Measurements from ENCODE around the gene RNF43. TPM values are rescaled to one million over a fixed set of nuclear protein-coding genes. Genes with fewer than 3 reads are reported as not detected.

Gene RNF43
- polyA plus RNA-seq, 1 of the 3 experiments (the other 2 are of a cell fraction) = not detected

- POLR2A ChIA-PET = no interaction called here
- H3K9me3 ChIP-seq = no peaks in the 10 kb centered on the region
Observed at GRCh38 chr17:58370309-58370708, 47.0 kb downstream of the RNF43 start.

More at GRCh38 chr17:58370309-58370708, 47.0 kb downstream of the RNF43 start:
- TF ChIP-seq GABPA (IDR thresholded peaks at IDR 0.05; ENCODE audit: low read depth) (no peak), SMC3 (IDR thresholded peaks at IDR 0.05; ENCODE audit: low read depth, low read length) (no peak), IRF3 (IDR thresholded peaks at IDR 0.05; ENCODE audit: low read depth, low read length) (no peak), USF2 (IDR thresholded peaks at IDR 0.05; ENCODE audit: borderline replicate concordance, low read depth, low read length) (no peak), TAF1 (IDR thresholded peaks at IDR 0.05; ENCODE audit: borderline replicate concordance, low read depth, low read length) (no peak), CHD2 (IDR thresholded peaks at IDR 0.05; ENCODE audit: low read length, partially characterized antibody) (no peak), TCF12 (IDR thresholded peaks at IDR 0.05) (no peak), FOXJ3 (CRISPR knock-in tag; IDR thresholded peaks at IDR 0.05) (no peak), EP300 (IDR thresholded peaks at IDR 0.05; ENCODE audit: borderline replicate concordance in 1 of 2, low read depth in 1 of 2, low read length in 1 of 2) (no peak), CTCF (IDR thresholded peaks at IDR 0.05) (no peak), EZH2phosphoT487 (IDR thresholded peaks at IDR 0.05; ENCODE audit: borderline replicate concordance, low read depth) (no peak), NFIC (IDR thresholded peaks at IDR 0.05; ENCODE audit: borderline replicate concordance) (no peak), USF1 (IDR thresholded peaks at IDR 0.05; ENCODE audit: borderline replicate concordance, low read depth) (no peak), RAD21 (IDR thresholded peaks at IDR 0.05; ENCODE audit: low read length) (no peak), MAX (IDR thresholded peaks at IDR 0.05; ENCODE audit: low read depth) (no peak), REST (IDR thresholded peaks at IDR 0.05; ENCODE audit: low read depth, low read length) (no peak), POLR2AphosphoS5 (IDR thresholded peaks at IDR 0.05; ENCODE audit: low read depth, low read length) (no peak)
- no peak overlapping the region for H3K9ac ChIP-seq
- no peak overlapping the region for H2AFZ ChIP-seq (ENCODE audit: low read depth)
- no peaks in the 10 kb centered on the region for H3K79me2 ChIP-seq (ENCODE audit: insufficient read depth)
- no peaks in the 10 kb centered on the region; the same call in 1 of the 2 replicates for H3K27me3 ChIP-seq (ENCODE audit: insufficient read depth)
- H3F3A ChIP-seq (replicated peaks; ENCODE audit: insufficient read depth) = no peaks in the 10 kb centered on the region
- H3K4me3 ChIP-seq (ENCODE audit: low read depth in 2 of 2, low read length in 1 of 2) = no peak overlapping the region
- CTCF ChIA-PET = interaction anchor here (0.9 to 5.7 kb wide), 6 partner anchors 12 to 121 kb away, joined by 3 to 21 read pairs (median 4); partner anchors contain the start of gene RNF43
- WGBS (ENCODE audit: low lambda C conversion rate) = 74% methylated on average over 5 of the region's 5 CpGs
- no peak for DNase-seq
- no peaks in the 10 kb centered on the region for H3K36me3 ChIP-seq (replicated peaks in 1 of 2; ENCODE audit: control insufficient read depth in 1 of 2, insufficient read depth in 2 of 2, low read length in 1 of 2)
- H3K4me1 ChIP-seq (ENCODE audit: control insufficient read depth in 1 of 2, insufficient read depth in 2 of 2, low read depth in 1 of 2, low read length in 1 of 2) = no peaks in the 10 kb centered on the region
- no peaks in the 10 kb centered on the region for H4K20me1 ChIP-seq (ENCODE audit: insufficient read depth)
- no peak overlapping the region for H3K27ac ChIP-seq (ENCODE audit: low read depth in 2 of 2, low read length in 1 of 2)
- H3K9me2 ChIP-seq = no peaks in the 10 kb centered on the region
- H3K4me2 ChIP-seq = no peak overlapping the region

All from SK-N-SH (cell line).